Smooth muscle cell of trachea (primary cell): ENCODE results near the gene TTC29. TPM values are rescaled to one million over a fixed set of nuclear protein-coding genes. Genes with fewer than 3 reads are reported as not detected.

Experiments
- total RNA-seq: library from RNA; depleted of rRNA; stranded (reverse); fragments of >200 nt; gene quantifications from 2 replicates; pipeline ENCODE4 v1.2.1, GENCODE V29; 2014

The TTC29 gene, protein sequence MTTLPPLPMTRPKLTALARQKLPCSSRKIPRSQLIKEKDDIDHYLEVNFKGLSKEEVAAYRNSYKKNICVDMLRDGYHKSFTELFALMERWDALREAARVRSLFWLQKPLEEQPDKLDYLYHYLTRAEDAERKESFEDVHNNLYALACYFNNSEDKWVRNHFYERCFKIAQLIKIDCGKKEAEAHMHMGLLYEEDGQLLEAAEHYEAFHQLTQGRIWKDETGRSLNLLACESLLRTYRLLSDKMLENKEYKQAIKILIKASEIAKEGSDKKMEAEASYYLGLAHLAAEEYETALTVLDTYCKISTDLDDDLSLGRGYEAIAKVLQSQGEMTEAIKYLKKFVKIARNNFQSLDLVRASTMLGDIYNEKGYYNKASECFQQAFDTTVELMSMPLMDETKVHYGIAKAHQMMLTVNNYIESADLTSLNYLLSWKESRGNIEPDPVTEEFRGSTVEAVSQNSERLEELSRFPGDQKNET
- total RNA-seq, result not detected in 2 replicates

DNA sequence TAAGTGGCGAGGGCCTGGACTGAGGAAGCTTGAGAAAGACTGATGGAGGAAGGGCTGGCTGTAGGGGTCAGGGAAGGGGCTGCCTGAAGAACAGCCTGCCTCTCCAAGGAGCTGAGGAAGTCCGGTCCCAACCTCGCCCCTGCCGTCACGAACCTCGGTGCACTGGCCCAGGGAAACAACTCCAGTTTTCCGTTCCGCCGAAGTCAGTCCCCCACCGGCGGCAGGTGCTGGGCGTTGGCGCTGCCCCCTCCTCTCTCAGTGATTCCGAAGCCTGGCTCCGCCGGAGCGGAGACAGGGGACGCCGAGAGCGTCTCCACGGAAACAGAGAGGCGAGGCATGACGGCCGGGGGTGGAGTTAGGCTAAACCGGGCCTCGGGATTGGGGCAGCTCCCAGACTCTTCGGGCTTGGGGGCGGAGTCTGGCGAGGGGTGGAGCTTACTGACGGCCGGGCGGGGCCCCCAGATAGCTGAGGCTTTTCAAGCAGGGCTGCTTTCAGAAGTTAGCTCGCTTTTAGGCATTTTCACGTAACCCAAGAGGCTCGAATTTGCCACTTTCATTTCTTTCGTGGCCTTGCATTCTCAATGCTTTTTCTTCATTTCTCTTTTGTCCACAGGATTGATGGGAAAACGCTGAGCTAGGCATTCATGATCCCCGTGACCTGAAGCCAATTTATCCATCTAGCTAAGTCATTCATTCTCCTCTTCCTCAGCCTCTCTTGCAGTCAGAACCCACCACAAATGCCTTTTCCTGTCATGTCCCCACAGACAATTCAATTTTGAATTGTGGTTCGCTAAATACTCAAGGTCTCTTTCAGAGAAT lies at the start of gene TTC29:
TSS of gene TTC29 (minus strand) at position 309 of the 819 bp plus-strand sequence. CDS start 5,969 bp downstream, outside the sequence.

